Neural progenitor cell (in vitro differentiated cells): Measurements from ENCODE around the gene ITSN1.

Experiments
- EZH2 ChIP-seq: fragments of 200-600 bp; sonication (generic); IDR thresholded peaks from 2 replicates; pipeline ENCODE4 v1.6.1; 2017; ENCODE audit warnings: antibody characterized with exemption, mild to moderate bottlenecking, moderate library complexity
- TF ChIP-seq, protein P1 (sequence below): fragments of 200-600 bp; sonication (generic); IDR thresholded peaks from 2 replicates; pipeline ENCODE4 v1.5.1; 2017; ENCODE audit warnings: antibody characterized with exemption, mild to moderate bottlenecking

DNA sequence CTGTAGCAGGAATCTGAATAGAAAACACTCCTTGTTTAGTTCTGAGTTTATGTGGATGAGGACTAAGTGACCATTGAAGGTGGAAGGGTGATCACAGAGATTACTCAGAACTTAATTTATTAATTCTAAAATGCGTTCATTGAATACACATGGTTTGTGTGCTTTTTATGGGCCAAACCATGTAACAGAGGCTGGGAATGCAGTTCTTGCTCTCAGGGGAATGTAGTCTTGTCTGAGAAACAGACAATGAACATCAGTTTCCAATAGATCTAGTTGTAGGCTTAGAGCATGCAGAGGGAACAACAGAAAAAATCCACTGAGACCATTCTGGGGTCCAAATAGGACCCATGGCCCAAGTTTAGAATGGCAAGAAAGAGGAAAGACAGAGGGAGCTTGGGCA, 46.1 kb downstream of the ITSN1 start:
- TF ChIP-seq EZH2 = no peak
- TF ChIP-seq, protein P1, sequence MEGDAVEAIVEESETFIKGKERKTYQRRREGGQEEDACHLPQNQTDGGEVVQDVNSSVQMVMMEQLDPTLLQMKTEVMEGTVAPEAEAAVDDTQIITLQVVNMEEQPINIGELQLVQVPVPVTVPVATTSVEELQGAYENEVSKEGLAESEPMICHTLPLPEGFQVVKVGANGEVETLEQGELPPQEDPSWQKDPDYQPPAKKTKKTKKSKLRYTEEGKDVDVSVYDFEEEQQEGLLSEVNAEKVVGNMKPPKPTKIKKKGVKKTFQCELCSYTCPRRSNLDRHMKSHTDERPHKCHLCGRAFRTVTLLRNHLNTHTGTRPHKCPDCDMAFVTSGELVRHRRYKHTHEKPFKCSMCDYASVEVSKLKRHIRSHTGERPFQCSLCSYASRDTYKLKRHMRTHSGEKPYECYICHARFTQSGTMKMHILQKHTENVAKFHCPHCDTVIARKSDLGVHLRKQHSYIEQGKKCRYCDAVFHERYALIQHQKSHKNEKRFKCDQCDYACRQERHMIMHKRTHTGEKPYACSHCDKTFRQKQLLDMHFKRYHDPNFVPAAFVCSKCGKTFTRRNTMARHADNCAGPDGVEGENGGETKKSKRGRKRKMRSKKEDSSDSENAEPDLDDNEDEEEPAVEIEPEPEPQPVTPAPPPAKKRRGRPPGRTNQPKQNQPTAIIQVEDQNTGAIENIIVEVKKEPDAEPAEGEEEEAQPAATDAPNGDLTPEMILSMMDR = no peak
